ENCODE measurements around the gene MANF.

GRCh38 chr3:51354731-51355615 lies 30.1 kb upstream of the MANF start:
- TF ChIP-seq CTCF (IDR thresholded peaks at IDR 0.05) = no peak
- TF ChIP-seq POLR2A (IDR thresholded peaks at IDR 0.05) = no peak

Data from adrenal gland (tissue), 5 donors.